Stimulated activated CD4-positive, alpha-beta T cell treated with anti-CD3 and anti-CD28 coated beads, Interleukin-1b, Interleukin-23, amount 100 ng/mL, for 48 hours (primary cell): ENCODE measurements around the gene GALNT17.
"Not testable (repeated sequence)": the region's sequence is repeated elsewhere in the genome, so short reads cannot be mapped to it uniquely, and the experiment has no call there.

ENCODE experiments used
- DNase-seq: peaks from one replicate; pipeline ENCODE4 v3.0.0-alpha.2; 2020

The GALNT17 gene

GRCh38 chr7:71237945-71238344 is 106.0 kb downstream of the GALNT17 start:
- DNase-seq, result no peak

- DNase-seq, result no peak
Measured at GRCh38 chr7:71238581-71239295, 106.8 kb downstream of the GALNT17 start.

- no peak for DNase-seq
Measured at GRCh38 chr7:71239586-71240268, 107.8 kb downstream of the GALNT17 start.

- no peak for DNase-seq
Measured at GRCh38 chr7:71243736-71244410, 111.9 kb downstream of the GALNT17 start.

GRCh38 chr7:71245038-71245437 is 113.1 kb downstream of the GALNT17 start:
- DNase-seq, result no peak

GRCh38 chr7:71251706-71252105 is 119.8 kb downstream of the GALNT17 start:
- no peak for DNase-seq

GRCh38 chr7:71254751-71255150 is 122.8 kb downstream of the GALNT17 start:
- DNase-seq, result no peak

- DNase-seq, result no peak
Measured at GRCh38 chr7:71255537-71256178, 123.7 kb downstream of the GALNT17 start.

GRCh38 chr7:71261066-71261465 is 129.1 kb downstream of the GALNT17 start:
- no peak for DNase-seq

- DNase-seq, result not testable (repeated sequence)
Measured at GRCh38 chr7:71262834-71263233, 130.9 kb downstream of the GALNT17 start.

GRCh38 chr7:71264005-71264404 is 132.1 kb downstream of the GALNT17 start:
- DNase-seq, result no peak

GRCh38 chr7:71266912-71267311 is 135.0 kb downstream of the GALNT17 start:
- no peak for DNase-seq

GRCh38 chr7:71267734-71268469 is 136.0 kb downstream of the GALNT17 start:
- no peak for DNase-seq

GRCh38 chr7:71270558-71270957 is 138.6 kb downstream of the GALNT17 start:
- DNase-seq, result no peak

GRCh38 chr7:71271203-71271602 is 139.3 kb downstream of the GALNT17 start:
- no peak for DNase-seq

GRCh38 chr7:71272509-71273490 is 140.9 kb downstream of the GALNT17 start:
- DNase-seq, result no peak

GRCh38 chr7:71278257-71278656 is 146.3 kb downstream of the GALNT17 start:
- DNase-seq, result no peak

- DNase-seq, result no peak
Measured at GRCh38 chr7:71281261-71281660, 149.3 kb downstream of the GALNT17 start.

GRCh38 chr7:71283802-71284201 is 151.9 kb downstream of the GALNT17 start:
- no peak for DNase-seq

- no peak for DNase-seq
Measured at GRCh38 chr7:71285571-71286145, 153.7 kb downstream of the GALNT17 start.

GRCh38 chr7:71286336-71286735 is 154.4 kb downstream of the GALNT17 start:
- DNase-seq, result no peak
